CD8-positive, alpha-beta memory T cell (primary cell): ENCODE data around the gene SHISA3. TPM values are rescaled to one million over a fixed set of nuclear protein-coding genes. Genes with fewer than 3 reads are reported as not detected.
A peak's percentile ranks its signal among the peaks of the same experiment; 100 is the strongest.

Source experiments
- CTCF ChIA-PET: fragments of 350-600 bp; sonication (Branson Sonifier 250); formaldehyde crosslinking; loops from one replicate; lab custom pipeline; 2021; ENCODE audit warnings: antibody characterized with exemption; lab: Charles Lee
- POLR2A ChIA-PET: fragments of 350-600 bp; sonication (Branson Sonifier 250); formaldehyde crosslinking; loops from one replicate; lab custom pipeline; 2021; ENCODE audit warnings: antibody characterized with exemption; lab: Charles Lee
- DNase-seq, 5 donors: peaks; one replicate each; pipeline versions ENCODE4 v3.0.0 to v3.0.0-alpha.2; 2020 to 2022; ENCODE audit warnings: mixed read lengths in 1 of 5
- H3K27ac ChIP-seq: one replicate; pipeline ENCODE4 v1.7.0; 2013; ENCODE audit warnings: low read depth, mild to moderate bottlenecking, low read length, moderate library complexity
- H3K27me3 ChIP-seq: 2 replicates; pipeline ENCODE4 v1.7.0; 2013; ENCODE audit warnings: low read length, mild to moderate bottlenecking; ENCODE audit not compliant: insufficient read depth, poor library complexity, severe bottlenecking
- H3K36me3 ChIP-seq: 2 replicates; pipeline ENCODE4 v1.7.0; 2013; ENCODE audit warnings: mild to moderate bottlenecking, low read length, moderate library complexity; ENCODE audit not compliant: insufficient read depth
- H3K4me1 ChIP-seq: 2 replicates; pipeline ENCODE4 v1.7.0; 2013; ENCODE audit warnings: mild to moderate bottlenecking, low read length, moderate library complexity; ENCODE audit not compliant: insufficient read depth
- H3K4me3 ChIP-seq: 2 replicates; pipeline ENCODE4 v1.7.0; 2013; ENCODE audit warnings: mild to moderate bottlenecking, low read length
- H3K9me3 ChIP-seq: 2 replicates; pipeline ENCODE4 v1.7.0; 2013; ENCODE audit warnings: mild to moderate bottlenecking, low read length
- H3K27ac Mint-ChIP-seq, 8 donors: one replicate each; pipeline ENCODE4 v1.8.0; 2020 to 2021; ENCODE audit warnings: mixed read lengths in 8 of 8, mild to moderate bottlenecking in 6 of 8, inconsistent platforms in 3 of 8, moderate library complexity in 3 of 8
- H3K27me3 Mint-ChIP-seq, 2 donors: one replicate each; pipeline ENCODE4 v1.8.0; 2020 to 2021; ENCODE audit warnings: mixed read lengths in 2 of 2, mild to moderate bottlenecking in 1 of 2, moderate library complexity in 1 of 2
- H3K36me3 Mint-ChIP-seq, 3 donors: one replicate each; pipeline ENCODE4 v1.8.0; 2020 to 2021; ENCODE audit warnings: mixed read lengths in 3 of 3, inconsistent platforms in 1 of 3, mild to moderate bottlenecking in 1 of 3
- H3K4me1 Mint-ChIP-seq, 3 donors: one replicate each; pipeline ENCODE4 v1.8.0; 2020 to 2021; ENCODE audit warnings: mixed read lengths in 3 of 3, inconsistent platforms in 1 of 3, mild to moderate bottlenecking in 1 of 3
- H3K4me3 Mint-ChIP-seq, 7 donors: one replicate each; pipeline ENCODE4 v1.8.0; 2020 to 2021; ENCODE audit warnings: mixed read lengths in 7 of 7, mild to moderate bottlenecking in 6 of 7, moderate library complexity in 4 of 7, inconsistent platforms in 2 of 7
- H3K9me3 Mint-ChIP-seq, 5 donors: one replicate each; pipeline ENCODE4 v1.8.0; 2020 to 2022; ENCODE audit warnings: mixed read lengths in 5 of 5, mild to moderate bottlenecking in 3 of 5, moderate library complexity in 2 of 5, inconsistent platforms in 1 of 5
- polyA plus RNA-seq: library from polyadenylated mRNA; unstranded; fragments of 300-500 nt; fragmentation: Illumina TruSeq; gene quantifications from one replicate; pipeline ENCODE4 v1.2.3, GENCODE V29; 2021
- total RNA-seq, 2 experiments: library from RNA; stranded (reverse); gene quantifications; one replicate each; pipeline ENCODE4 v1.2.3, GENCODE V29; 2021

SHISA3 gene
- total and polyA plus RNA-seq, 3 experiments from 2014 or later: 0.11 TPM; not detected in 2

DNA sequence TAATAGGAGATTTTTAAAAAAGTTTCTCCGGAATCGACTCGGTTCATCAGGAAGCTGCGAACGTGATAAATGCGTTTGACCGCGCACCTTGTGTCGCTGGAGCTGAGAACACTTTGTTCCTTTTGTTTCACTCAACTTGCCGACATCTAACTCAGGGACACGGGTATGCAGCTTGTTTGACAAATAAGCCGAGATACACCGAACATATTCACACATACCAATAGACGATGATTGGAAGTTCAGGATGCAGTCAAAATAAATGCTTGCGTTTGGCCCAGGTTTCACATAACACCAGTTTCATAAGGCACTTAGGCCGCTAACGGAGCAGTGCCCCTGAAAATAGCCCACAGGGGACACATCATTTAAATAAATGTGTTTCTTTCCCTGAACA is 932 bp upstream of the SHISA3 start:
- peak overlapping the region; percentile 73 to 93 (median 85) for H3K4me3 Mint-ChIP-seq
- no peak for DNase-seq
- H3K36me3 ChIP-seq: no peaks in the 10 kb centered on the region
- POLR2A ChIA-PET: no interaction called here
- no peaks in the 10 kb centered on the region for H3K36me3 Mint-ChIP-seq
- H3K4me3 ChIP-seq: no peak overlapping the region
- CTCF ChIA-PET: no interaction called here
- no peaks in the 10 kb centered on the region for H3K9me3 ChIP-seq
- H3K4me1 ChIP-seq: peaks cover 3% of the 10 kb centered on the region
- peak overlapping the region in 1 of 8 donors; percentile 51 for H3K27ac Mint-ChIP-seq
- peaks cover 46 to 62% of the 10 kb centered on the region in 2 donors for H3K27me3 Mint-ChIP-seq
- no peaks in the 10 kb centered on the region for H3K9me3 Mint-ChIP-seq
- H3K4me1 Mint-ChIP-seq: peaks cover 22 to 34% (median 29%) of the 10 kb centered on the region in 3 donors
- H3K27ac ChIP-seq: no peak overlapping the region
- peaks cover 11% of the 10 kb centered on the region for H3K27me3 ChIP-seq

DNA sequence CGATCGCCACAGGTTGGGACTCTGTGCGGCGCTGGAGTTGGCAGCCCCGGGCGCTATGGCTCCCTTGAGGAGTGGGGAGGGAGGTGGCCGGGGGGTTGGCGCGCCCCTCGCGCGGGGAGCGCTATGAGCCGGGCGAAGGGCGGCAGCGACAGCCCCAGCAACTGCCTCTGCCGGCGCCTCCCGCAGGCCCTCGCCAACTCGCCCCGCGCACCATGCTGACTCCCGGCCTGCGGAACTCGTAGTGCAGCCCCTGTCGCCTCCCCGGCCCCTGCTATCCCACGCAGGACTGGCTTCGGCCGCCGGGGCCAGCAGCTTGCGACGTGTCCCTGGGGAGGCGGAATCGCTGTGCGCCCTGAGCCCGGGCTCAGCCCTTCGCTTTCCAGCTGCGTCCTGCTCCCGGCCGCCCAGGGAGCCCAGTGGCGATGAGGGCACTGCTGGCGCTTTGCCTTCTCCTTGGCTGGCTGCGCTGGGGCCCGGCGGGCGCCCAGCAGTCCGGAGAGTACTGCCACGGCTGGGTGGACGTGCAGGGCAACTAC is 415 bp downstream of the SHISA3 start:
- peaks cover 11% of the 10 kb centered on the region for H3K27me3 ChIP-seq
- H3K27ac ChIP-seq: no peak overlapping the region
- POLR2A ChIA-PET: no interaction called here
- H3K4me3 Mint-ChIP-seq: peak overlapping the region; percentile 67 to 93 (median 85)
- H3K9me3 Mint-ChIP-seq: no peaks in the 10 kb centered on the region
- H3K36me3 ChIP-seq: no peaks in the 10 kb centered on the region
- H3K36me3 Mint-ChIP-seq: no peaks in the 10 kb centered on the region
- peaks cover 22 to 34% (median 29%) of the 10 kb centered on the region in 3 donors for H3K4me1 Mint-ChIP-seq
- peak overlapping the region; percentile 49 for H3K4me3 ChIP-seq
- DNase-seq: peak in 1 of 5 donors; percentile 5
- no peaks in the 10 kb centered on the region for H3K9me3 ChIP-seq
- CTCF ChIA-PET: no interaction called here
- H3K27ac Mint-ChIP-seq: no peak overlapping the region
- H3K4me1 ChIP-seq: peaks cover 3% of the 10 kb centered on the region
- H3K27me3 Mint-ChIP-seq: peaks cover 47 to 62% of the 10 kb centered on the region in 2 donors

DNA sequence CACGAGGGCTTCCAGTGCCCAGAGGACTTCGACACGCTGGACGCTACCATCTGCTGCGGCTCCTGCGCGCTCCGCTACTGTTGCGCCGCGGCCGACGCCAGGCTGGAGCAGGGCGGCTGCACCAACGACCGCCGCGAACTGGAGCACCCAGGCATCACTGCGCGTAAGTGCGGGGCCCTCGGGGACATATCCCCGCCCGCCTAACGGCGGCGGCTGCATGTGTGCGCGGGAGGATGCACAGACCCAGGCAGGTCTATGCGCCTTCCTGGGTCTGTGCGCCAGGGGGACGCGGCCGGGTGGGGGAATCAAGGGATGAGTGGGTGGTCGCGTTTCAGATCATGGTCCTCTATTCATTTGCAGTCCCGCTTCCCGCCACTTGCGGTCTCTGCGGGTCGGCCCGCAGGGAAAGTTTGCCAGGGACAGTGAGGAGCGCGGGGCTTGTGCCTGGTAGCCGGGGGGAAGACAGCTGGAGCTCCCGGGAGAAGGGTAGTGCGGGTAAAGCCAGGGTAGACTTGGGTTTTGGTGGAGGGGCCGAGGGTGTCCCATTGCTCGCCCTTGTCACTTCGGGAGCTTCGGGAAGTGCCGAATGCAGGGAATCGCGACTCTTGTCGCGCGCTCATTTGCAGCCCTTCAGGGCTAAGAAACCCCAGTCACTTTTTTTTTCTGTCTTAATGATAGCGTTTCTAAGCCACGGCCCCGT is 1.0 kb downstream of the SHISA3 start:
- no peaks in the 10 kb centered on the region for H3K36me3 ChIP-seq
- ChIA-PET POLR2A (no interaction called here), CTCF (no interaction called here)
- H3K27me3 Mint-ChIP-seq: peaks cover 49 to 62% of the 10 kb centered on the region in 2 donors
- no peak for DNase-seq
- peaks cover 22 to 34% (median 29%) of the 10 kb centered on the region in 3 donors for H3K4me1 Mint-ChIP-seq
- H3K4me3 ChIP-seq: no peak overlapping the region
- H3K4me3 Mint-ChIP-seq: peak overlapping the region; percentile 68 to 92 (median 77)
- no peak overlapping the region for H3K27ac Mint-ChIP-seq
- H3K36me3 Mint-ChIP-seq: no peaks in the 10 kb centered on the region
- H3K9me3 ChIP-seq: no peaks in the 10 kb centered on the region
- peaks cover 3% of the 10 kb centered on the region for H3K4me1 ChIP-seq
- H3K27me3 ChIP-seq: peaks cover 11% of the 10 kb centered on the region
- H3K27ac ChIP-seq: no peak overlapping the region
- no peaks in the 10 kb centered on the region for H3K9me3 Mint-ChIP-seq

- H3K36me3 ChIP-seq: no peaks in the 10 kb centered on the region
- ChIA-PET POLR2A (no interaction called here), CTCF (no interaction called here)
- no peaks in the 10 kb centered on the region for H3K9me3 ChIP-seq
- peaks cover 3% of the 10 kb centered on the region for H3K4me1 ChIP-seq
- Mint-ChIP-seq H3K9me3 (no peaks in the 10 kb centered on the region), H3K4me1 (peaks cover 22 to 34% (median 29%) of the 10 kb centered on the region in 3 donors), H3K27me3 (peaks cover 49 to 58% of the 10 kb centered on the region in 2 donors), H3K36me3 (no peaks in the 10 kb centered on the region), H3K27ac (no peak overlapping the region), H3K4me3 (peak overlapping the region; percentile 68 to 92 (median 77))
- no peak overlapping the region for H3K27ac ChIP-seq
- no peak for DNase-seq
- peaks cover 11% of the 10 kb centered on the region for H3K27me3 ChIP-seq
- H3K4me3 ChIP-seq: no peak overlapping the region
These were observed 1.6 kb downstream of the SHISA3 start for GRCh38 chr4:42398871-42399331.

DNA sequence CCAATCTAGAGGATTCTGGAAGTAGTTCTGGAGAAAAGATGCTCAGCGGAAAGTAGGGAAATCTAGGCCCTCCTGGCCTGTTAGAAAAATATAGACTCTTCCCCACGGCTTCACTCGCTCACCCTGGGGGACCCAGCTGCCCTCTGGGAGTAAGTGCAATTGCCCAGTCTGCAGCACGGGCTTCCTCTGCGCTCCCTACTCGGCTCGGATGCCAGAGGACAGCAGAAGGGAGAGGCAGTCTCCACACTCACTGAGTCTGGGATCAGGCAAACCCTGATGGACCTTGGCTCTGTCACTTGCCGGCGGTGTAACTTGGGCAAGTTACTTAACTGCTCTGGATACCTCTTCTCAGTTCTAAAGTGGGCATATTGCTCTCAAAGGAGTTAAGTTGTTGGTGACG is 2.1 kb downstream of the SHISA3 start:
- peak overlapping the region in 1 of 8 donors; percentile 72 for H3K27ac Mint-ChIP-seq
- H3K4me3 Mint-ChIP-seq: peak overlapping the region; percentile 68 to 92 (median 77)
- Histone ChIP-seq H3K36me3 (no peaks in the 10 kb centered on the region), H3K27ac (no peak overlapping the region), H3K9me3 (no peaks in the 10 kb centered on the region), H3K4me3 (no peak overlapping the region), H3K4me1 (peaks cover 3% of the 10 kb centered on the region), H3K27me3 (peaks cover 11% of the 10 kb centered on the region)
- H3K36me3 Mint-ChIP-seq: no peaks in the 10 kb centered on the region
- peaks cover 22 to 34% (median 29%) of the 10 kb centered on the region in 3 donors for H3K4me1 Mint-ChIP-seq
- no peak for DNase-seq
- ChIA-PET POLR2A (no interaction called here), CTCF (no interaction called here)
- H3K9me3 Mint-ChIP-seq: no peaks in the 10 kb centered on the region
- H3K27me3 Mint-ChIP-seq: peaks cover 50 to 58% of the 10 kb centered on the region in 2 donors

DNA sequence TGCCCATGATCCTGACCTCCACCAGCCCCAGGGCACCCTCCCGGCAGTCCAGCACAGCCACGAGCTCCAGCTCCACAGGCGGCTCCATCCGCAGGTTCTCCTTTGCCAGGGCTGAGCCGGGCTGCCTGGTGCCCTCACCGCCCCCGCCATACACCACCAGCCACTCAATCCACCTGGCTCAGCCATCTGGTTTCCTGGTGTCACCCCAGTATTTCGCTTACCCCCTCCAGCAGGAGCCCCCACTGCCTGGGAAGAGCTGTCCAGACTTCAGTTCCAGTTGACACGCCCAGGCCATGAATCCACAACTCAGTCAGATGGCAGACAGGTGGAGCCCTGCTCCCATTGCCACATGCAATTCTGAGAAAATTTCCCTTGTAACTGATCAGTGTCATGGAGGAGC is 3.9 kb downstream of the SHISA3 start:
- peaks cover 22 to 34% (median 28%) of the 10 kb centered on the region in 3 donors for H3K4me1 Mint-ChIP-seq
- H3K27ac Mint-ChIP-seq: no peak overlapping the region
- Histone ChIP-seq H3K36me3 (no peaks in the 10 kb centered on the region), H3K9me3 (no peaks in the 10 kb centered on the region), H3K4me3 (no peak overlapping the region), H3K27me3 (peaks cover 6% of the 10 kb centered on the region), H3K4me1 (peaks cover 3% of the 10 kb centered on the region), H3K27ac (no peak overlapping the region)
- peak overlapping the region in 1 of 7 donors; percentile 76 for H3K4me3 Mint-ChIP-seq
- DNase-seq: no peak
- CTCF ChIA-PET: no interaction called here
- no peaks in the 10 kb centered on the region for H3K9me3 Mint-ChIP-seq
- H3K27me3 Mint-ChIP-seq: peaks cover 44 to 48% of the 10 kb centered on the region in 2 donors
- peaks cover 3 to 8% (median 5%) of the 10 kb centered on the region in 3 donors for H3K36me3 Mint-ChIP-seq
- POLR2A ChIA-PET: no interaction called here

GRCh38 chr4:42404001-42404400 is 6.7 kb downstream of the SHISA3 start:
- H3K4me1 Mint-ChIP-seq: peaks cover 5 to 11% (median 8%) of the 10 kb centered on the region in 3 donors
- no peaks in the 10 kb centered on the region for H3K27me3 ChIP-seq
- CTCF ChIA-PET: no interaction called here

GRCh38 chr4:42410446-42410845 is 13.2 kb downstream of the SHISA3 start:
- no peak overlapping the region for H3K27ac ChIP-seq
- no peaks in the 10 kb centered on the region for H3K4me1 Mint-ChIP-seq
- no peak for DNase-seq
- H3K27ac Mint-ChIP-seq: no peak overlapping the region
- H3K4me3 ChIP-seq: no peak overlapping the region
- no peaks in the 10 kb centered on the region for H3K9me3 ChIP-seq
- no peaks in the 10 kb centered on the region for H3K4me1 ChIP-seq
- no peaks in the 10 kb centered on the region for H3K9me3 Mint-ChIP-seq
- ChIA-PET POLR2A (no interaction called here), CTCF (no interaction called here)
- H3K36me3 ChIP-seq: peaks cover 8% of the 10 kb centered on the region
- peaks cover 5 to 58% (median 19%) of the 10 kb centered on the region in 3 donors for H3K36me3 Mint-ChIP-seq
- no peaks in the 10 kb centered on the region for H3K27me3 Mint-ChIP-seq
- no peak overlapping the region for H3K4me3 Mint-ChIP-seq
- H3K27me3 ChIP-seq: no peaks in the 10 kb centered on the region

More at GRCh38 chr4:42404001-42404400, 6.7 kb downstream of the SHISA3 start:
- no peak for DNase-seq
- Mint-ChIP-seq H3K9me3 (no peaks in the 10 kb centered on the region), H3K27ac (no peak overlapping the region), H3K4me3 (no peak overlapping the region), H3K36me3 (peaks cover 3 to 8% (median 6%) of the 10 kb centered on the region in 3 donors), H3K27me3 (peaks cover 24 to 26% of the 10 kb centered on the region in 2 donors)
- Histone ChIP-seq H3K4me3 (no peak overlapping the region), H3K27ac (no peak overlapping the region), H3K9me3 (no peaks in the 10 kb centered on the region), H3K4me1 (no peaks in the 10 kb centered on the region), H3K36me3 (no peaks in the 10 kb centered on the region)
- POLR2A ChIA-PET: no interaction called here
